Osteocyte (in vitro differentiated cells): ENCODE measurements around the gene ANKAR. TPM values are rescaled to one million over a fixed set of nuclear protein-coding genes. Genes with fewer than 3 reads are reported as not detected.
"Not testable (repeated sequence)": the region's sequence is repeated elsewhere in the genome, so short reads cannot be mapped to it uniquely, and the experiment has no call there.

Experiments
- DNase-seq: peaks from one replicate; pipeline ENCODE4 v3.0.0; 2021; ENCODE audit warnings: mixed read lengths; ENCODE audit not compliant: unreplicated experiment; ENCODE audit errors: extremely low spot score
- H3K27ac Mint-ChIP-seq: one replicate; pipeline ENCODE4 v1.8.0; 2021; ENCODE audit warnings: mild to moderate bottlenecking, mixed read lengths; ENCODE audit not compliant: unreplicated experiment
- H3K27me3 Mint-ChIP-seq: one replicate; pipeline ENCODE4 v1.8.0; 2021; ENCODE audit warnings: mixed read lengths; ENCODE audit not compliant: unreplicated experiment
- H3K36me3 Mint-ChIP-seq: one replicate; pipeline ENCODE4 v1.8.0; 2021; ENCODE audit warnings: mixed read lengths; ENCODE audit not compliant: unreplicated experiment
- H3K4me1 Mint-ChIP-seq: one replicate; pipeline ENCODE4 v1.8.0; 2021; ENCODE audit warnings: mixed read lengths; ENCODE audit not compliant: unreplicated experiment
- H3K4me3 Mint-ChIP-seq: one replicate; pipeline ENCODE4 v1.8.0; 2021; ENCODE audit warnings: mild to moderate bottlenecking, moderate library complexity, mixed read lengths; ENCODE audit not compliant: unreplicated experiment
- H3K9me3 Mint-ChIP-seq: one replicate; pipeline ENCODE4 v1.8.0; 2021; ENCODE audit warnings: mixed read lengths; ENCODE audit not compliant: unreplicated experiment
- CTCF ChIP-seq: fragments of 200-600 bp; sonication (generic); IDR thresholded peaks from 2 replicates; pipeline ENCODE4 v1.5.0; 2021; ENCODE audit warnings: antibody characterized with exemption, mild to moderate bottlenecking, moderate library complexity
- total RNA-seq: library from RNA; stranded (reverse); gene quantifications from 2 replicates; pipeline ENCODE4 v1.2.1, GENCODE V29; 2021

The ANKAR gene
- total RNA-seq, 1 donor from 2014 or later, result 5.7 TPM

- no peaks in the 10 kb centered on the region for H3K9me3 Mint-ChIP-seq
- DNase-seq, result no peak
- H3K36me3 Mint-ChIP-seq, result peaks cover 2% of the 10 kb centered on the region
- peaks cover 2% of the 10 kb centered on the region for H3K4me1 Mint-ChIP-seq
- no peaks in the 10 kb centered on the region for H3K27me3 Mint-ChIP-seq
- TF ChIP-seq CTCF, result no peak
- no peak overlapping the region for H3K27ac Mint-ChIP-seq
- no peak overlapping the region for H3K4me3 Mint-ChIP-seq
These were observed 21.8 kb downstream of the ANKAR start for GRCh38 chr2:189696223-189696622.

GRCh38 chr2:189698020-189698887 lies 23.8 kb downstream of the ANKAR start:
- no peaks in the 10 kb centered on the region for H3K9me3 Mint-ChIP-seq
- no peaks in the 10 kb centered on the region for H3K27me3 Mint-ChIP-seq
- peak; percentile 76 for TF ChIP-seq CTCF
- no peak overlapping the region for H3K27ac Mint-ChIP-seq
- peaks cover 2% of the 10 kb centered on the region for H3K4me1 Mint-ChIP-seq
- peaks cover 2% of the 10 kb centered on the region for H3K36me3 Mint-ChIP-seq
- DNase-seq, result no peak
- no peak overlapping the region for H3K4me3 Mint-ChIP-seq

- TF ChIP-seq CTCF, result no peak
- Mint-ChIP-seq H3K9me3 (no peaks in the 10 kb centered on the region), H3K27ac (no peak overlapping the region), H3K4me3 (no peak overlapping the region), H3K4me1 (peaks cover 2% of the 10 kb centered on the region), H3K27me3 (no peaks in the 10 kb centered on the region), H3K36me3 (no peaks in the 10 kb centered on the region)
- no peak for DNase-seq
These were observed 26.2 kb downstream of the ANKAR start for GRCh38 chr2:189700681-189701080.

- Mint-ChIP-seq H3K4me1 (peaks cover 2% of the 10 kb centered on the region), H3K9me3 (no peaks in the 10 kb centered on the region), H3K4me3 (no peak overlapping the region), H3K27me3 (no peaks in the 10 kb centered on the region), H3K36me3 (no peaks in the 10 kb centered on the region), H3K27ac (no peak overlapping the region)
- DNase-seq, result no peak
- TF ChIP-seq CTCF, result no peak
These were observed 27.6 kb downstream of the ANKAR start for GRCh38 chr2:189702071-189702470.

- peaks cover 15% of the 10 kb centered on the region for H3K9me3 Mint-ChIP-seq
- DNase-seq, result no peak
- no peaks in the 10 kb centered on the region for H3K27me3 Mint-ChIP-seq
- H3K27ac Mint-ChIP-seq, result no peak overlapping the region
- TF ChIP-seq CTCF, result no peak
- H3K4me1 Mint-ChIP-seq, result no peaks in the 10 kb centered on the region
- no peak overlapping the region for H3K4me3 Mint-ChIP-seq
- H3K36me3 Mint-ChIP-seq, result peaks cover 6% of the 10 kb centered on the region
These were observed 35.2 kb downstream of the ANKAR start for GRCh38 chr2:189709501-189710221.

GRCh38 chr2:189717593-189717992 lies 43.1 kb downstream of the ANKAR start:
- peaks cover 22% of the 10 kb centered on the region for H3K9me3 Mint-ChIP-seq
- H3K4me3 Mint-ChIP-seq, H3K36me3 Mint-ChIP-seq, DNase-seq, H3K27me3 Mint-ChIP-seq, H3K4me1 Mint-ChIP-seq, H3K27ac Mint-ChIP-seq: not testable (repeated sequence)
